PC-3 (cell line): Measurements from ENCODE around the gene PTPRE. TPM values are rescaled to one million over a fixed set of nuclear protein-coding genes. Genes with fewer than 3 reads are reported as not detected.
A peak's percentile ranks its signal among the peaks of the same experiment; 100 is the strongest.

Experiments used
- ATAC-seq: fragments of 200-7000 bp; cut with Tn5 transposase; 2 replicates; pipeline ENCODE4 v1.9.1; 2020; ENCODE audit warnings: mild to moderate bottlenecking, moderate library complexity
- BruUV-seq: library from RNA; stranded (reverse); fragments of 400-500 nt; replicated peaks from 2 replicates; lab custom pipeline; 2021; lab: Mats Ljungman, UMichigan
- CTCF ChIA-PET: fragments of 300-600 bp; sonication (Branson Sonifier 250); formaldehyde crosslinking; loops from one replicate; lab custom pipeline; 2022; ENCODE audit warnings: antibody characterized with exemption; lab: Charles Lee
- POLR2A ChIA-PET: fragments of 300-600 bp; sonication (Branson Sonifier 250); formaldehyde crosslinking; loops from one replicate; lab custom pipeline; 2022; ENCODE audit warnings: antibody characterized with exemption; ENCODE audit not compliant: unreplicated experiment; lab: Charles Lee
- DNase-seq: peaks from one replicate; pipeline ENCODE4 v3.0.0-alpha.2; 2015
- H2AFZ ChIP-seq: fragments of 300-600 bp; sonication (generic); 2 replicates; pipeline ENCODE4 v1.6.0; 2016; ENCODE audit warnings: antibody characterized with exemption, low read length
- H3F3A ChIP-seq: fragments of 300-600 bp; sonication (generic); one replicate; pipeline ENCODE4 v1.6.0; 2017; ENCODE audit warnings: antibody characterized with exemption, low read length, control low read depth, mild to moderate bottlenecking; ENCODE audit not compliant: unreplicated experiment
- H3K27ac ChIP-seq: fragments of 300-600 bp; sonication (generic); 2 replicates; pipeline ENCODE4 v1.5.1; 2016; ENCODE audit warnings: mild to moderate bottlenecking, low read length
- H3K27me3 ChIP-seq: fragments of 300-600 bp; sonication (generic); 2 replicates; pipeline ENCODE4 v1.6.1; 2016; ENCODE audit warnings: low read length, mixed read lengths
- H3K36me3 ChIP-seq: fragments of 300-600 bp; sonication (generic); 2 replicates; pipeline ENCODE4 v1.6.1; 2016; ENCODE audit warnings: low read depth, mixed run types, low read length, mixed read lengths
- H3K4me1 ChIP-seq: fragments of 300-600 bp; sonication (generic); 2 replicates; pipeline ENCODE4 v1.5.1; 2016; ENCODE audit warnings: low read length; ENCODE audit not compliant: insufficient read depth
- H3K4me2 ChIP-seq: fragments of 300-600 bp; sonication (generic); 2 replicates; pipeline ENCODE4 v1.6.0; 2016; ENCODE audit warnings: low read length
- H3K4me3 ChIP-seq: fragments of 300-600 bp; sonication (generic); 2 replicates; pipeline ENCODE4 v1.5.1; 2016; ENCODE audit warnings: mild to moderate bottlenecking, low read length, mixed read lengths
- H3K79me2 ChIP-seq: fragments of 300-600 bp; sonication (generic); 2 replicates; pipeline ENCODE4 v1.6.1; 2017; ENCODE audit warnings: low read length, mixed read lengths
- H3K9ac ChIP-seq: fragments of 300-600 bp; sonication (generic); 2 replicates; pipeline ENCODE4 v1.6.0; 2016; ENCODE audit warnings: mild to moderate bottlenecking, low read length
- H3K9me2 ChIP-seq: fragments of 300-600 bp; sonication (generic); replicated peaks from 2 replicates; pipeline ENCODE4 v1.6.1; 2016; ENCODE audit warnings: mixed run types, low read length, mixed read lengths
- H3K9me3 ChIP-seq: fragments of 300-600 bp; sonication (generic); 2 replicates; pipeline ENCODE4 v1.6.1; 2016; ENCODE audit warnings: low read length, mixed read lengths
- H4K20me1 ChIP-seq: fragments of 300-600 bp; sonication (generic); 2 replicates; pipeline ENCODE4 v1.6.1; 2016; ENCODE audit warnings: low read length, mixed read lengths
- EZH2 ChIP-seq: fragments of 300-600 bp; sonication (generic); IDR thresholded peaks from one replicate; pipeline ENCODE4 v1.6.1; 2017; ENCODE audit warnings: antibody characterized with exemption, mild to moderate bottlenecking, low read length; ENCODE audit not compliant: unreplicated experiment
- EZH2phosphoT487 ChIP-seq: fragments of 300-600 bp; sonication (generic); IDR thresholded peaks from 2 replicates; pipeline ENCODE4 v1.6.1; 2018; ENCODE audit warnings: mild to moderate bottlenecking, antibody characterized with exemption, low read length, borderline replicate concordance
- intact Hi-C: fragments of 100-400 bp; cut with micrococcal nuclease; formaldehyde crosslinking; loops from 2 replicates; pipeline ENCODE4 v1.9.0; 2023
- total RNA-seq: library from RNA; depleted of rRNA; stranded (reverse); fragments of >200 nt; gene quantifications from 2 replicates; pipeline ENCODE4 v1.2.3, GENCODE V29; 2014
- TF ChIP-seq, protein P1 (sequence below): fragments of 300-600 bp; sonication (generic); conservative IDR thresholded peaks from 2 replicates; pipeline ENCODE4 v1.5.1; 2017; ENCODE audit warnings: antibody characterized with exemption, low read depth, mild to moderate bottlenecking, low read length

Gene PTPRE
- total RNA-seq, 1 experiment from 2014 or later, result 3.1 TPM

DNA sequence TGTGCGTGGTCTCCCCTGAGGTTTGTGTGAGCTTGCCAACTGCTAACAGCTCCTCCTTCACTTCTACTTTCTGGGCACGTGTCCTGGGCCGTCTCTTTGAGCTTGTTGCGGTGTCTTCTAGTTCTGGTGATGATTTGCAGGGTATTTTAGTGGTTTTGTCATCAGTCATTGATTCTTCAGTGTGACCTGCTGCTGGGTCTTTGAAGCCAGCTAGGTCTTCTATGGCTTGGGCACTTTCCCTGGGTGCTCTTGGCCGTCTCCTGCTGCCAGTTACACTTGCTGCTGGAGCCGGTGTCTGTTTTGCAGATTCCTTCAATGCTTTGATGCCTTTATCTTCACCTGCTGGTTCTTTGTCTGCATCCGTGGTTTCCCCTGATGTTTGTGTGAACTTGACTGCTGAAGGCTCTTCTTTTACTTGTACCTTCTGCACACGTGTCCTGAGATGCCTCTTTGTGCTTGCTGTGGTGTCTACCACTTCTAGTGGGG is 196.4 kb downstream of the PTPRE start:
- Histone ChIP-seq H3K9ac (no peak overlapping the region), H3K4me1 (no peaks in the 10 kb centered on the region), H3K79me2 (no peaks in the 10 kb centered on the region; the same call in 1 of the 2 replicates), H3F3A (no peaks in the 10 kb centered on the region), H4K20me1 (no peaks in the 10 kb centered on the region), H3K27ac (no peak overlapping the region), H2AFZ (no peak overlapping the region), H3K27me3 (no peaks in the 10 kb centered on the region), H3K9me2 (no peaks in the 10 kb centered on the region), H3K36me3 (peaks cover 56% of the 10 kb centered on the region), H3K9me3 (no peaks in the 10 kb centered on the region), H3K4me2 (no peak overlapping the region), H3K4me3 (no peak overlapping the region)
- intact Hi-C loops, result no loop called here
- BruUV-seq, result no TSS peak
- no peak for ATAC-seq
- ChIA-PET CTCF (no interaction called here), POLR2A (no interaction called here)
- TF ChIP-seq EZH2phosphoT487, result no peak
- TF ChIP-seq EZH2, result no peak
- TF ChIP-seq, protein P1, sequence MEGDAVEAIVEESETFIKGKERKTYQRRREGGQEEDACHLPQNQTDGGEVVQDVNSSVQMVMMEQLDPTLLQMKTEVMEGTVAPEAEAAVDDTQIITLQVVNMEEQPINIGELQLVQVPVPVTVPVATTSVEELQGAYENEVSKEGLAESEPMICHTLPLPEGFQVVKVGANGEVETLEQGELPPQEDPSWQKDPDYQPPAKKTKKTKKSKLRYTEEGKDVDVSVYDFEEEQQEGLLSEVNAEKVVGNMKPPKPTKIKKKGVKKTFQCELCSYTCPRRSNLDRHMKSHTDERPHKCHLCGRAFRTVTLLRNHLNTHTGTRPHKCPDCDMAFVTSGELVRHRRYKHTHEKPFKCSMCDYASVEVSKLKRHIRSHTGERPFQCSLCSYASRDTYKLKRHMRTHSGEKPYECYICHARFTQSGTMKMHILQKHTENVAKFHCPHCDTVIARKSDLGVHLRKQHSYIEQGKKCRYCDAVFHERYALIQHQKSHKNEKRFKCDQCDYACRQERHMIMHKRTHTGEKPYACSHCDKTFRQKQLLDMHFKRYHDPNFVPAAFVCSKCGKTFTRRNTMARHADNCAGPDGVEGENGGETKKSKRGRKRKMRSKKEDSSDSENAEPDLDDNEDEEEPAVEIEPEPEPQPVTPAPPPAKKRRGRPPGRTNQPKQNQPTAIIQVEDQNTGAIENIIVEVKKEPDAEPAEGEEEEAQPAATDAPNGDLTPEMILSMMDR, result no peak
- no peak for DNase-seq

DNA sequence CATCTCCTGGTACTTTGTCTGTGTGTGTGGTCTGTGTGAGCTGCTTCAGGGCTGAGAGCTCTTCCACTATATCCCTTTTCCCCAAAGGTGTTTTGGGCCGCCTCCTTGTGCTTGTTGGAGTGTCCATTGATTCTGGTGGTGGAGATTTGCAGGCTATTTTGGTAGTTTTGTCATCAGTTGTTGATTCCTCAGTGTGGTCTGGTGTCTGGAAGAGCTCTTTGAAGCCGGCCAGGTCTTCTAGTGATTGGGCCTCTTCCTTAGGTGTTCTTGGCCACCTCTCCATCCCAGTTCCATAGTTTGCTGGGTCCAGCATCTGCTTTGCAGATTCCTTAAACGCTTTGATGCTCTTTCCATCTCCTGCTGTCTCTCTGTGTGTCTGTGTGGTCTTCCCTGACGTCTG is 198.5 kb downstream of the PTPRE start:
- H3K27ac ChIP-seq, result no peak overlapping the region
- intact Hi-C loops, result no loop called here
- H3K27me3 ChIP-seq, result no peaks in the 10 kb centered on the region
- POLR2A ChIA-PET, result no interaction called here
- CTCF ChIA-PET, result no interaction called here
- H3K4me1 ChIP-seq, result no peaks in the 10 kb centered on the region
- H3K9me2 ChIP-seq, result no peaks in the 10 kb centered on the region
- no peaks in the 10 kb centered on the region for H4K20me1 ChIP-seq
- no peak overlapping the region for H3K9ac ChIP-seq
- H3F3A ChIP-seq, result no peaks in the 10 kb centered on the region
- H3K4me2 ChIP-seq, result no peak overlapping the region
- H3K36me3 ChIP-seq, result peaks cover 73% of the 10 kb centered on the region
- H3K79me2 ChIP-seq, result no peaks in the 10 kb centered on the region; the same call in 1 of the 2 replicates
- H3K9me3 ChIP-seq, result no peaks in the 10 kb centered on the region
- DNase-seq (no peak), ATAC-seq (no peak)
- TSS peak; percentile 3 for BruUV-seq
- H3K4me3 ChIP-seq, result no peak overlapping the region
- TF ChIP-seq EZH2, result no peak
- TF ChIP-seq EZH2phosphoT487, result no peak
- TF ChIP-seq, protein P1, result no peak
- no peak overlapping the region for H2AFZ ChIP-seq

DNA sequence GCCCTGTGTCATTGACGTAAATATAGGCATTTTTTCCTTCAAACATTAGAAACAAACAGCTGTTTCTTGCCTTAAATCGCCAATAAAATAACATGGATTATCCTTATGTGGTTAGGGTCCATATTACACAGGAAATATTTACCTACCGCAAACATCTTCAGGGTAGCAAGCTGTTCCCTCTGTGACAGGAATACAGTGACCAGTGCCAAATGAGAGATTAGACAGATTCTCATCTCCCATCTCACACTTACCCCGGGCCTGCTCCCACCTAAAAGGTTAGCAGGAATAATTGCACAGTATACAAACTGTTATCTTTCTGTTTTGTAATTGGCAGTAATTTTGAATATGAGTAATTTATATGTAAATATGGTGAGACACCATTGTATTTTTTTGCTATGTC is 202.8 kb downstream of the PTPRE start:
- ATAC-seq (no peak; the same call in 1 of the 2 replicates), DNase-seq (no peak)
- Histone ChIP-seq H3K36me3 (peaks cover 95% of the 10 kb centered on the region), H3K9me2 (no peaks in the 10 kb centered on the region), H3K4me1 (no peaks in the 10 kb centered on the region), H3K9ac (no peak overlapping the region), H3K27me3 (no peaks in the 10 kb centered on the region), H2AFZ (no peak overlapping the region), H3F3A (no peaks in the 10 kb centered on the region), H3K27ac (no peak overlapping the region), H3K79me2 (peaks cover 8% of the 10 kb centered on the region; the same call in 1 of the 2 replicates), H4K20me1 (peaks cover 8% of the 10 kb centered on the region), H3K4me2 (no peak overlapping the region), H3K4me3 (no peak overlapping the region), H3K9me3 (no peaks in the 10 kb centered on the region)
- TF ChIP-seq EZH2 (no peak), EZH2phosphoT487 (no peak)
- TF ChIP-seq, protein P1, result no peak
- ChIA-PET CTCF (no interaction called here), POLR2A (no interaction called here)
- intact Hi-C loops, result no loop called here
- BruUV-seq, result no TSS peak
